Measurements from ENCODE around the gene USP7. TPM values are rescaled to one million over a fixed set of nuclear protein-coding genes. Genes with fewer than 3 reads are reported as not detected.
A peak's percentile ranks its signal among the peaks of the same experiment; 100 is the strongest.

The USP7 gene
- total RNA-seq, 1 experiment from 2014 or later: 125 TPM

- in situ Hi-C loops (cut with HindIII; ENCODE audit: low pct_unique_long_range_greater_than_20kb, low sequenced_read_pairs) (no loop called here), intact Hi-C loops (cut with micrococcal nuclease; ENCODE audit: unreplicated experiment) (no loop called here)
- POLR2A ChIA-PET: interaction anchor here (0.6 kb wide), 1 partner anchor 16 kb away, joined by 3 read pairs; no protein-coding TSS in a partner anchor
- TF ChIP-seq TCF7L2 (IDR thresholded peaks at IDR 0.05; ENCODE audit: low read depth, low read length): no peak
- no peak for TF ChIP-seq POLR2AphosphoS5 (IDR thresholded peaks at IDR 0.05; ENCODE audit: low read depth, low read length)
- TF ChIP-seq SIN3A (IDR thresholded peaks at IDR 0.05; ENCODE audit: borderline replicate concordance, insufficient read depth, low read depth, low read length): no peak
- TF ChIP-seq CTCF (IDR thresholded peaks at IDR 0.05): no peak
- no peak for TF ChIP-seq REST (IDR thresholded peaks at IDR 0.05; ENCODE audit: insufficient read depth in 1 of 2, low read depth in 2 of 2, low read length in 1 of 2)
- Histone ChIP-seq H3K9me3 (ENCODE audit: control insufficient read depth, insufficient read depth, low read depth, low read length) (no peaks in the 10 kb centered on the region), H3K36me3 (ENCODE audit: control insufficient read depth, insufficient read depth, low read length) (peaks cover 4% of the 10 kb centered on the region; the same call in 1 of the 2 replicates), H3K4me3 (ENCODE audit: low read depth in 2 of 2, low read length in 2 of 2) (peak overlapping the region; percentile 81 to 85), H3K27me3 (ENCODE audit: control insufficient read depth, insufficient read depth, low read length) (no peaks in the 10 kb centered on the region), H3K27ac (ENCODE audit: low read length) (peak overlapping the region; percentile 89), H3K4me1 (ENCODE audit: control insufficient read depth, insufficient read depth, low read length) (peaks cover 39% of the 10 kb centered on the region)
- BruUV-seq (replicated peaks): no TSS peak
- CTCF ChIA-PET: no interaction called here
- ATAC-seq (no peak), DNase-seq (ENCODE audit: low read depth, low spot score) (no peak)
Observed at GRCh38 chr16:8962393-8963009, 1.2 kb downstream of the USP7 start.

- in situ Hi-C loops (cut with HindIII; ENCODE audit: low pct_unique_long_range_greater_than_20kb, low sequenced_read_pairs) (no loop called here), intact Hi-C loops (cut with micrococcal nuclease; ENCODE audit: unreplicated experiment) (no loop called here)
- ATAC-seq (no peak), DNase-seq (ENCODE audit: low read depth, low spot score) (no peak)
- ChIA-PET POLR2A (interaction anchor here (0.6 kb wide), 1 partner anchor 16 kb away, joined by 3 read pairs; no protein-coding TSS in a partner anchor), CTCF (interaction anchor here (0.7 kb wide), 1 partner anchor 1560 kb away, joined by 4 read pairs; no protein-coding TSS in a partner anchor)
- Histone ChIP-seq H3K9me3 (ENCODE audit: control insufficient read depth, insufficient read depth, low read depth, low read length) (no peaks in the 10 kb centered on the region), H3K27ac (ENCODE audit: low read length) (peak overlapping the region; percentile 89), H3K27me3 (ENCODE audit: control insufficient read depth, insufficient read depth, low read length) (no peaks in the 10 kb centered on the region), H3K4me1 (ENCODE audit: control insufficient read depth, insufficient read depth, low read length) (peaks cover 41% of the 10 kb centered on the region), H3K36me3 (ENCODE audit: control insufficient read depth, insufficient read depth, low read length) (peaks cover 4% of the 10 kb centered on the region; the same call in 1 of the 2 replicates), H3K4me3 (ENCODE audit: low read depth in 2 of 2, low read length in 2 of 2) (peak overlapping the region; percentile 81 to 85)
- TF ChIP-seq CTCF (IDR thresholded peaks at IDR 0.05) (no peak), TCF7L2 (IDR thresholded peaks at IDR 0.05; ENCODE audit: low read depth, low read length) (no peak), SIN3A (IDR thresholded peaks at IDR 0.05; ENCODE audit: borderline replicate concordance, insufficient read depth, low read depth, low read length) (no peak), POLR2AphosphoS5 (IDR thresholded peaks at IDR 0.05; ENCODE audit: low read depth, low read length) (no peak), REST (IDR thresholded peaks at IDR 0.05; ENCODE audit: insufficient read depth in 1 of 2, low read depth in 2 of 2, low read length in 1 of 2) (no peak)
- TSS peak; percentile 63 for BruUV-seq (replicated peaks)
Observed at GRCh38 chr16:8961811-8962390, 1.8 kb downstream of the USP7 start.

All from Panc1 (cell line).